HG02973 (cell line): ENCODE data around the gene FIG4.
"Not testable (repeated sequence)": the region's sequence is repeated elsewhere in the genome, so short reads cannot be mapped to it uniquely, and the experiment has no call there.

ENCODE experiments used
- ATAC-seq: cut with Tn5 transposase; IDR thresholded peaks from one replicate; pipeline ENCODE4 v1.9.1; 2021; ENCODE audit warnings: moderate library complexity; ENCODE audit not compliant: unreplicated experiment

Gene FIG4

GRCh38 chr6:109840796-109841195 is 149.7 kb downstream of the FIG4 start:
- ATAC-seq = no peak

- no peak for ATAC-seq
Measured at GRCh38 chr6:109841869-109842268, 150.8 kb downstream of the FIG4 start.

- no peak for ATAC-seq
Measured at GRCh38 chr6:109852713-109853112, 161.6 kb downstream of the FIG4 start.

DNA sequence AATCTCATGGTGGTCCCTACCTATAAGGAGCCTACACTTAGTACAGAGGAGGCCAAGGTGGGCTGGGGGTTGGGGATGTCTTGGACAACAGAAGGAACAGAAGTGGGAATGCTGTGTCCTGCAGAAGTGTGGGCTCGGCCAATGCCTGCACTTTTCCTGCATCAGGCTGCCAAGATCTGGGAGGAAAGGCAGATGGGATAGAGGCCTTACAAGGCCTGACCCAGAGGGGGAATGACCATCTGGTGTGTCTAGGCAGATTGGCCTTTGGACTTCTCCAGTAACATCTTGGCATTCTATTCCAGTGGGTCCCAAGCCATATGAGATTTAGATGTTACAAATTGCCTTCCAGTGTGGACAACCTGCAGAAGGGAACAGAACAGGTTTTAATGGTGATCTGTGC is 162.3 kb downstream of the FIG4 start:
- ATAC-seq = no peak

- ATAC-seq = no peak
Measured at GRCh38 chr6:109853951-109854350, 162.9 kb downstream of the FIG4 start.

DNA sequence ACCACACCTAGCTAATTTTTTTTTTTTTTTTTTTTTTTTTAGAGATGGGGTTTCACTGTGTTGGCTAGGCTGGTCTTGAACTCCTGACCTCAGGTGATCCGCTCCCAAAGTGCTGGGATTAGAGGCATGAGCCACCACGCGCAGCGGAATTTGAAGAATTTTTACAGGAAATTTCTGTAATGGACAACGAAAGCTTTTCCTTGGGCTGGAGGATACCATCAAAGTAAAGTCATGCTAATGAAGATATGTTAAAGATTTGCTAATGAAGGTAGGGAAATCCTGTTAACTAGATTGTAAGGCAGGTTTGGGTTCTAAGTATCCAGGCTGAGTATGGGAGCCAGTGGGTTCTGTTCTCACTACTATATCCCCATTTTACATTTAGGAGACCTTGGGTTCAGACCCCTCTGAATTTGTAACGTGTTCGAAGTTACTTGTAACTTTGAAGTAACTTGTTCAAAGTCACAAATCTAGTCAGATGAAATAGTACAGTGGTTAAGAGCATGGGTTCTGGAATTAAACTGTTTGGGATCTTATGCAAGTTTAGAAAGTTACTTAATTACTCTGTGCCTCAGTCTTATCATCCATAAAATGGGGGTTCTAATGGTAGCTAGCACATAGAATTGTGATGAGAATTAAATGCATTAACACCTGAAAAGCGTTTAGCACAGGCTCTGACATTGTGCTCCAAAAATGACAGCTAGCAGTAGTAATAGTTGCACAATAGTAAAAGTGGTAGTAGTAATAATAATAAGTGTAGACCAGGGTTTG is 163.6 kb downstream of the FIG4 start:
- ATAC-seq = no peak

GRCh38 chr6:109855476-109856040 is 164.5 kb downstream of the FIG4 start:
- not testable (repeated sequence) for ATAC-seq

GRCh38 chr6:109861946-109862345 is 170.8 kb downstream of the FIG4 start:
- no peak for ATAC-seq

DNA sequence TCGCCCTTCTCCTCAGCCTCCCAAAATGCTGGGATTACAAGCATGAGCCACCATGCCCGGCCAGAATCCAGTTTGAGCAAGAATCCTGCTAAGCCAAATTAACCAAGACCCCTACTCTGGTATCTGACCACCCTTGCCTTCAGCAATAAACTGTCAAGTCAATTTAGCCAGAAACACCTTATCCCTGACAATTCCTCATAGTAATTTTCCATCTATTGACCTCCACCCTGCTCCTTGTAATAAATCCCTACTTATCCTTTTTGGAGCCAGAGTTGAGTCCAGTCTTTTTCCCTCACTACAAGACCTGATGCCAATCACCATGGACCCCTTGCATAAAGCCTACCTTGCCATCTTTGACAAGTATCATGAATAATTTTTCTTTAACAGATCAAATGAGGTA is 173.0 kb downstream of the FIG4 start:
- no peak for ATAC-seq

DNA sequence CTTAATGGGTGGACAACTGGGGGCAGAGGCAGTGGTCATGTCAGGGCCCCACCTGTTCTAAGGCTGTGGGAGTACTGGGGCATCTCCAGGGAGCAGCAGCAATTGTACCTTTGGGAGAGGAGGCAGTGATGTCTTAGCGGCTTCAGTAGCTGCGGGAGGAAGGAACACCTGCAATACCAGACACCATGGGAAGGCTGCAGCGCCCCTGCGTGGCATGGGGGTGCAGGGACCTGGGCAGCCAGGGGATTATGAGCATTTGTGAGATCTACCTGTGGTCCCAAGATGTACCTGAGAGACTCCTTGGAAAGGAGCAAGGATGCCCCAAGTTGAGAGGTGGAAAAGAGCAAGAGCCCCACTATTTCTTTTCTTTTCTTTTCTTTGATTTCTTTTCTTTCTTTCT is 174.9 kb downstream of the FIG4 start:
- ATAC-seq = no peak

DNA sequence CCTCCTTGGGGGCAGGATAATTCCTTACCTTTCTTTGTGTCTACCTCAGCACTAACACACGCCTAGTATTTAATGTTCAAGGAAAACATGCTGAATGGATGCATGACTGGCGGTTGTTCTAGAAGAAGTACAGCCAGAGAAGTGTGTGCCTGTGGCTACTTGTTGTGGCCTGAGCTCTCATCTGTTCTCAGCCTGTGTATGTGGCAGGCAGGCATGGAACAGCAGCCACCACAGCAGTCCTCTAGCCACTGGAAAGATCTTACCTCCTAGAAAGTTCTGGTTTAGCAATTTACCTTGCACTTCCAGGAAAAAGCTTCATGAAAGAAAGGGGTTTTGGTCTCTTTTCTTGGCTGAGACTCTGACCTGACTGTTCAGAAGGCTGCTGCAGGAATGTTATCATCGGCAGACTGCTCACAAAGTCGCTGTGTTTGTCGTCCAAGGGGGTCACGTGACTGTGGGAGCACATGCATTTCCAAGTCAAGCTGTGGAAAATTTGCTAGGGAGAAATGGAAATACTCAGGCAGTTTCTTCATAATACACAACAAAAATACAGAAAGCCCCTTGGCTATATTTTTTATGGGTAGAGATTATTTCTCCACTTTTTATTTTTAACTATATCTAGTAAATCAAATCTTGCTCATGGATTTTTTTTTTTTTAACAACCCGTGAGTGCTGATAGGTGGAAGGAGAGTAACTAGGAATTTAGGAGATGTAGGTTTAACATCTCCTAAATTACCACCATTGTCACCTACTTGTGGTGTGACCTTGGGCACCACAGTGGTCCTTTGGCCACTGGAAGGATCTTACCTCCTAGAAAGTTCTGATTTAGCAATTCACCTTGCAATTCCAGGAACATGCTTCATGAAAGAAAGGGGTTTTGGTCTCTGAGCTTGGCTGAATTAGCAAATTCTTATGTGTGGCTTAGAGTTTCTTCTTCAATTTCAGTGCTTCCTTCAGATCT is 176.2 kb downstream of the FIG4 start:
- ATAC-seq = no peak

DNA sequence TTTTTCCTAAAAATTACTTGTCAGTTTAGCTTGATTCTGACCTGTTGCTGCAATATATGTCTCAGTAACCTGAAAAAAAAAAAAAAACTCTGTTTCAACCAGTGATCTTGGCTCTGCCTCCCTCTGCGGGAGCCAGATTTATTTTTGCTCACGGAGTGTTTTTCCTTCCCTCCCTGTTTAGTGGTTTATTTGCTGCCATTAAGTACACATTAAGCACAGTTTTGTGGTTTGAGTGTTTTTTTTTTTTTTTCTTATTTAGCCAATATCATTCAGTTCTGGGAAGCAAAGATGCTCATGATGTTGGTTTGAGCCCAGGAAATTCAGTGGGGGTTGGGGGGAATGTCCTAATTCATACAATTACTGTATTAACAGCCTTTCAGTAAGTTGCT is 176.9 kb downstream of the FIG4 start:
- no peak for ATAC-seq

DNA sequence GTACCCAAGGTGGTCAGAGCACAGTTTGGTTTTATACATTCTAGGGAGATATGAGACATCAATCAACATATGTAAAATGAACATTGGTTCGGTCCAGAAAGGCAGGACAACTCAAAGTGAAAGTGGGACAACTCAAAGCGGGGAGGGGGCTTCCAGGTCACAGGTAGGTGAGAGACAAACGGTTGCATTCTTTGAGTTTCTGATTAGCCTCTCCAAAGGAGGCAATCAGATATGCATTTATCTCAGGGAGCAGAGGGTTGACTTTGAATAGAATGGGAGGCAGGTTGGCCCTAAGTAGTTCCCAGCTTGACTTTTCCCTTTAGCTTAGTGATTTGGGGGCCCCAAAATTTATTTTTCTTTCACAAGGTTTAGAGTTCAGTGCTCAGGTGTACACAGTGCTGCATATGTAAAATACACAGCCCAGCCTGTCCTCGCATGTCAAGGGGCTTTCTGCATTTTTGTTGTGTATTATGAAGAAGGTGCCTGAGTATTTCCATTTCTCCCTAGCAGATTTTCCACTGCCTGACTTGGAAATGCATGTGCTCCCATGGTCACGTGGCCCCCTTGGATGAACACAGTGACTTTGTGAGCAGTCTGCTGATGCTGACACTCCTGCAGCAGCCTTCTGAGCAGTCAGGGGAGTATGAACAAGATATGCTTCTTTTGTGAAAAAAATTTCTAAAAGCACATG is 178.4 kb downstream of the FIG4 start:
- not testable (repeated sequence) for ATAC-seq

GRCh38 chr6:109870089-109870410 is 179.0 kb downstream of the FIG4 start:
- no peak for ATAC-seq

- ATAC-seq = no peak
Measured at GRCh38 chr6:109872549-109872948, 181.5 kb downstream of the FIG4 start.

GRCh38 chr6:109872968-109873545 is 182.0 kb downstream of the FIG4 start:
- ATAC-seq = no peak

GRCh38 chr6:109874086-109874485 is 183.0 kb downstream of the FIG4 start:
- ATAC-seq = no peak

DNA sequence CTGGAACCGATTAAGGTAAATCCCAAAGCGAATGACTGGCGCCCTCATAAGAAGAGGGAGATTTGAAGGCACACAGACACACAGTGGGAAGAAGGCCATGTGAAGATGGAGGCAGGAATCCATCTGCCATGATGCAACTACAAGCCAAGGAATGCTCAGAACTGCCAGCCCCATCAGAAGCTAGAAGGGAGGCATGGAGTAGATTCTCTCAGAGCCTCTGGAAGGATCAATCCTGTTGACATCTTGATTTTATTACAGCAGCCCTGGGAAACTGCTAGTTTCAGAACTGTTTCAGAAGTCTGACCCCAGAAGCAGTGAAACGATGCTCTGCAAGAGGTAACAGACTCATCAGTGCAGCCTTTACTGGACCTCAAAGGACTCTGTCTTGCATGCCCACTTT is 183.5 kb downstream of the FIG4 start:
- ATAC-seq = no peak
